Panc1 (cell line): ENCODE data around the gene EEIG2.

Experiments
- TF ChIP-seq, protein P1 (sequence below): fragments of 450-650 bp; IDR thresholded peaks from 2 replicates; pipeline ENCODE4 v1.5.1; 2017; ENCODE audit warnings: mild to moderate bottlenecking
- TF ChIP-seq, protein P2 (sequence below), 2 experiments: IDR thresholded peaks; 2 replicates each; pipeline ENCODE4 v1.6.1; 2011 to 2012; ENCODE audit warnings: low read depth in 2 of 2, control low read depth in 1 of 2, low read length in 1 of 2, mild to moderate bottlenecking in 1 of 2, moderate library complexity in 1 of 2; ENCODE audit not compliant: insufficient read depth in 1 of 2

DNA sequence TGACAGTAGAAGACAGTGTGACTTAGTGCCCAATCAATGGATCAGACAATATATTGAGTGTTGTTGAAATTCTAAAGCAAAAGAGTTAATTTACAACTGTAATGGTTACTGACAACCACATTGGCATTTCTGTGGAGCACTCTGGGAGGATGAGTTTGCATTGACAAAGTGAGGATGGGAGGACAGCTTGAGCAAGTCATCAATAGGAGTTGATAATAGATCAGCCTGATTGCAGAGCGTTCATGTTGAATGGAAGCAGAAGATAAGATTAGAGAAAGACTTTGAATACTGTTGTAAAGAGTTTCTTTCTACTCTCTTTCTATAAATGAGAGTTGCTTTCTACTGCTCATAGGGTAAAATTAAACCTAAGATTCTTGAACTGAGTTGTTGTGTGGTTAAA lies 3.9 kb downstream of the EEIG2 start:
- TF ChIP-seq, protein P1, sequence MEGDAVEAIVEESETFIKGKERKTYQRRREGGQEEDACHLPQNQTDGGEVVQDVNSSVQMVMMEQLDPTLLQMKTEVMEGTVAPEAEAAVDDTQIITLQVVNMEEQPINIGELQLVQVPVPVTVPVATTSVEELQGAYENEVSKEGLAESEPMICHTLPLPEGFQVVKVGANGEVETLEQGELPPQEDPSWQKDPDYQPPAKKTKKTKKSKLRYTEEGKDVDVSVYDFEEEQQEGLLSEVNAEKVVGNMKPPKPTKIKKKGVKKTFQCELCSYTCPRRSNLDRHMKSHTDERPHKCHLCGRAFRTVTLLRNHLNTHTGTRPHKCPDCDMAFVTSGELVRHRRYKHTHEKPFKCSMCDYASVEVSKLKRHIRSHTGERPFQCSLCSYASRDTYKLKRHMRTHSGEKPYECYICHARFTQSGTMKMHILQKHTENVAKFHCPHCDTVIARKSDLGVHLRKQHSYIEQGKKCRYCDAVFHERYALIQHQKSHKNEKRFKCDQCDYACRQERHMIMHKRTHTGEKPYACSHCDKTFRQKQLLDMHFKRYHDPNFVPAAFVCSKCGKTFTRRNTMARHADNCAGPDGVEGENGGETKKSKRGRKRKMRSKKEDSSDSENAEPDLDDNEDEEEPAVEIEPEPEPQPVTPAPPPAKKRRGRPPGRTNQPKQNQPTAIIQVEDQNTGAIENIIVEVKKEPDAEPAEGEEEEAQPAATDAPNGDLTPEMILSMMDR, result no peak
- TF ChIP-seq, protein P2, sequence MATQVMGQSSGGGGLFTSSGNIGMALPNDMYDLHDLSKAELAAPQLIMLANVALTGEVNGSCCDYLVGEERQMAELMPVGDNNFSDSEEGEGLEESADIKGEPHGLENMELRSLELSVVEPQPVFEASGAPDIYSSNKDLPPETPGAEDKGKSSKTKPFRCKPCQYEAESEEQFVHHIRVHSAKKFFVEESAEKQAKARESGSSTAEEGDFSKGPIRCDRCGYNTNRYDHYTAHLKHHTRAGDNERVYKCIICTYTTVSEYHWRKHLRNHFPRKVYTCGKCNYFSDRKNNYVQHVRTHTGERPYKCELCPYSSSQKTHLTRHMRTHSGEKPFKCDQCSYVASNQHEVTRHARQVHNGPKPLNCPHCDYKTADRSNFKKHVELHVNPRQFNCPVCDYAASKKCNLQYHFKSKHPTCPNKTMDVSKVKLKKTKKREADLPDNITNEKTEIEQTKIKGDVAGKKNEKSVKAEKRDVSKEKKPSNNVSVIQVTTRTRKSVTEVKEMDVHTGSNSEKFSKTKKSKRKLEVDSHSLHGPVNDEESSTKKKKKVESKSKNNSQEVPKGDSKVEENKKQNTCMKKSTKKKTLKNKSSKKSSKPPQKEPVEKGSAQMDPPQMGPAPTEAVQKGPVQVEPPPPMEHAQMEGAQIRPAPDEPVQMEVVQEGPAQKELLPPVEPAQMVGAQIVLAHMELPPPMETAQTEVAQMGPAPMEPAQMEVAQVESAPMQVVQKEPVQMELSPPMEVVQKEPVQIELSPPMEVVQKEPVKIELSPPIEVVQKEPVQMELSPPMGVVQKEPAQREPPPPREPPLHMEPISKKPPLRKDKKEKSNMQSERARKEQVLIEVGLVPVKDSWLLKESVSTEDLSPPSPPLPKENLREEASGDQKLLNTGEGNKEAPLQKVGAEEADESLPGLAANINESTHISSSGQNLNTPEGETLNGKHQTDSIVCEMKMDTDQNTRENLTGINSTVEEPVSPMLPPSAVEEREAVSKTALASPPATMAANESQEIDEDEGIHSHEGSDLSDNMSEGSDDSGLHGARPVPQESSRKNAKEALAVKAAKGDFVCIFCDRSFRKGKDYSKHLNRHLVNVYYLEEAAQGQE (IDR thresholded peaks at IDR 0.05; ENCODE audit: insufficient read depth in 1 of 2, low read depth in 2 of 2, low read length in 1 of 2), result no peak
